Measurements from ENCODE around the gene VWA5B1.

DNA sequence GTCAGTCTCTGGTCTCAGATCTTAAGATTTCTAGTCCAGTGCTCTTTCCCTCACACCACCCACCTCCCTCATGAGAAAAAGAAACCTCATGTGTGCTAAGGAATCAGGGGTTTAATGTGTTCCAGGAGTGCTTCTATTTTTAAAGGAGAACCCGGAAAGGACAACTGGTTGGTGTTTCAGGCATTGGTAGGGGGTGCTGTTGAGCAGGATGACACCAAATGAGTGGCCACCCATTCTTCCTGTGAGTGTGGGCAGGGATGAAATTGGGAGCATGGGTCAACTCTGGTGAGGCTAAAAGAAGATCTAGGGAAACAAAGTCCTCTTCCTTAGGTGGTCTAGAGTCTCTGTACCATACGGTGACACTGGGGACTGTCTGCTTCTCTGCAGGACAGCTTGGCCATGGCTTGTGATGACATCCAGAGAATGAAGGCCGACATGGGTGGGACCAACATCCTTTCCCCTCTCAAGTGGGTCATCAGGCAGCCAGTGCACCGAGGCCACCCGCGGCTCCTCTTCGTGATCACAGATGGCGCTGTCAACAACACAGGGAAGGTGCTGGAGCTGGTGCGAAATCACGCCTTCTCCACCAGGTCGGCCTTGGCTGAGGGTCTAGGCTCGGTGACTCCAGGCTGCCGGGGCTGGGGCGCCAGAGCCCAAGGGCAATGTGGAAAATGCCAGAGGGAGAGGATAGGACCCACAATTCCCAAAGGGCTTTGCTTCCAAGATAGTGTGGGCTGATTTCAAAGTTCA lies 39.3 kb downstream of the VWA5B1 start:
- TF ChIP-seq, protein P1, sequence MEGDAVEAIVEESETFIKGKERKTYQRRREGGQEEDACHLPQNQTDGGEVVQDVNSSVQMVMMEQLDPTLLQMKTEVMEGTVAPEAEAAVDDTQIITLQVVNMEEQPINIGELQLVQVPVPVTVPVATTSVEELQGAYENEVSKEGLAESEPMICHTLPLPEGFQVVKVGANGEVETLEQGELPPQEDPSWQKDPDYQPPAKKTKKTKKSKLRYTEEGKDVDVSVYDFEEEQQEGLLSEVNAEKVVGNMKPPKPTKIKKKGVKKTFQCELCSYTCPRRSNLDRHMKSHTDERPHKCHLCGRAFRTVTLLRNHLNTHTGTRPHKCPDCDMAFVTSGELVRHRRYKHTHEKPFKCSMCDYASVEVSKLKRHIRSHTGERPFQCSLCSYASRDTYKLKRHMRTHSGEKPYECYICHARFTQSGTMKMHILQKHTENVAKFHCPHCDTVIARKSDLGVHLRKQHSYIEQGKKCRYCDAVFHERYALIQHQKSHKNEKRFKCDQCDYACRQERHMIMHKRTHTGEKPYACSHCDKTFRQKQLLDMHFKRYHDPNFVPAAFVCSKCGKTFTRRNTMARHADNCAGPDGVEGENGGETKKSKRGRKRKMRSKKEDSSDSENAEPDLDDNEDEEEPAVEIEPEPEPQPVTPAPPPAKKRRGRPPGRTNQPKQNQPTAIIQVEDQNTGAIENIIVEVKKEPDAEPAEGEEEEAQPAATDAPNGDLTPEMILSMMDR (IDR thresholded peaks at IDR 0.05) = no peak
- TF ChIP-seq POLR2AphosphoS5 (IDR thresholded peaks at IDR 0.05) (no peak), POLR2A (IDR thresholded peaks at IDR 0.05) (no peak)

Data from prostate gland (tissue), 2 donors.